ENCODE measurements around the gene WNT10A. TPM values are rescaled to one million over a fixed set of nuclear protein-coding genes. Genes with fewer than 3 reads are reported as not detected.
"Not testable (repeated sequence)": the region's sequence is repeated elsewhere in the genome, so short reads cannot be mapped to it uniquely, and the experiment has no call there.

Gene WNT10A
- total and polyA plus RNA-seq, 2 donors (not counting 1 experiment from before 2014, with no cell fraction given) = 15.2 to 36.6 TPM

GRCh38 chr2:218927422-218927821 lies 46.8 kb downstream of the WNT10A start:
- ChIA-PET POLR2A (no interaction called here), CTCF (interaction anchor here (1.2 kb wide), 1 partner anchor 231 kb away, joined by 3 read pairs; no protein-coding TSS in a partner anchor)
- H3K4me2 ChIP-seq (replicated peaks; ENCODE audit: low read depth, low read length, poor library complexity, severe bottlenecking) = no peak overlapping the region
- H3K27me3 ChIP-seq (replicated peaks in 1 of 4; ENCODE audit: control extremely low read depth in 1 of 4, control insufficient read depth in 3 of 4, insufficient read depth in 4 of 4, low read length in 3 of 4) = peaks cover 0 to 7% (median 2%) of the 10 kb centered on the region in 4 experiments
- no peak overlapping the region for H2AFZ ChIP-seq (ENCODE audit: insufficient read depth, low read depth, low read length, poor library complexity, severe bottlenecking)
- H4K20me1 ChIP-seq (ENCODE audit: control insufficient read depth, insufficient read depth, low read length, poor library complexity, severe bottlenecking) = no peaks in the 10 kb centered on the region
- peaks cover 3 to 24% (median 18%) of the 10 kb centered on the region in 3 donors for H3K9me3 ChIP-seq (ENCODE audit: control extremely low read depth in 1 of 3, control insufficient read depth in 2 of 3, insufficient read depth in 1 of 3, low read length in 2 of 3)
- ATAC-seq (ENCODE audit: low read depth) (no peak), DNase-seq (no peak)
- peaks cover 21% of the 10 kb centered on the region for H3K27me3 Mint-ChIP-seq
- intact Hi-C loops (cut with micrococcal nuclease) = no loop called here
- no peaks in the 10 kb centered on the region for H3K36me3 ChIP-seq (replicated peaks in 1 of 2; ENCODE audit: control extremely low read depth in 1 of 2, control insufficient read depth in 1 of 2, extremely low read depth in 1 of 2, insufficient read depth in 2 of 2, low read length in 1 of 2)
- peaks cover under 1% of the 10 kb centered on the region for H3K4me1 Mint-ChIP-seq
- WGBS (ENCODE audit: insufficient coverage) = no CpG with 5 or more reads among the region's 2 CpGs
- H3K9me3 Mint-ChIP-seq (ENCODE audit: insufficient read depth) = peaks cover 10% of the 10 kb centered on the region
- no peak overlapping the region for H3K27ac ChIP-seq (ENCODE audit: low read length in 2 of 2)
- no peak overlapping the region for H3K4me3 Mint-ChIP-seq
- no peak overlapping the region for H3K4me3 ChIP-seq (ENCODE audit: control extremely low read depth in 1 of 5, extremely low read depth in 1 of 5, insufficient read depth in 1 of 5, low read depth in 2 of 5, low read length in 4 of 5)
- TF ChIP-seq, protein P1, sequence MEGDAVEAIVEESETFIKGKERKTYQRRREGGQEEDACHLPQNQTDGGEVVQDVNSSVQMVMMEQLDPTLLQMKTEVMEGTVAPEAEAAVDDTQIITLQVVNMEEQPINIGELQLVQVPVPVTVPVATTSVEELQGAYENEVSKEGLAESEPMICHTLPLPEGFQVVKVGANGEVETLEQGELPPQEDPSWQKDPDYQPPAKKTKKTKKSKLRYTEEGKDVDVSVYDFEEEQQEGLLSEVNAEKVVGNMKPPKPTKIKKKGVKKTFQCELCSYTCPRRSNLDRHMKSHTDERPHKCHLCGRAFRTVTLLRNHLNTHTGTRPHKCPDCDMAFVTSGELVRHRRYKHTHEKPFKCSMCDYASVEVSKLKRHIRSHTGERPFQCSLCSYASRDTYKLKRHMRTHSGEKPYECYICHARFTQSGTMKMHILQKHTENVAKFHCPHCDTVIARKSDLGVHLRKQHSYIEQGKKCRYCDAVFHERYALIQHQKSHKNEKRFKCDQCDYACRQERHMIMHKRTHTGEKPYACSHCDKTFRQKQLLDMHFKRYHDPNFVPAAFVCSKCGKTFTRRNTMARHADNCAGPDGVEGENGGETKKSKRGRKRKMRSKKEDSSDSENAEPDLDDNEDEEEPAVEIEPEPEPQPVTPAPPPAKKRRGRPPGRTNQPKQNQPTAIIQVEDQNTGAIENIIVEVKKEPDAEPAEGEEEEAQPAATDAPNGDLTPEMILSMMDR (IDR thresholded peaks at IDR 0.05) = no peak
- no peak for TF ChIP-seq EZH2 (IDR thresholded peaks at IDR 0.05; ENCODE audit: borderline replicate concordance, insufficient read depth, low read depth, low read length, poor library complexity, severe bottlenecking)
- H3K4me1 ChIP-seq (ENCODE audit: control insufficient read depth in 2 of 2, insufficient read depth in 2 of 2, low read length in 2 of 2) = peaks cover 0 to under 1% of the 10 kb centered on the region in 2 donors
- H3K27ac Mint-ChIP-seq = no peak overlapping the region
- H3K9ac ChIP-seq (ENCODE audit: low read length) = no peak overlapping the region
- H3K79me2 ChIP-seq (ENCODE audit: control insufficient read depth, insufficient read depth, low read length) = no peaks in the 10 kb centered on the region

- Histone ChIP-seq H3K36me3 (replicated peaks in 1 of 2; ENCODE audit: control extremely low read depth in 1 of 2, control insufficient read depth in 1 of 2, extremely low read depth in 1 of 2, insufficient read depth in 2 of 2, low read length in 1 of 2) (no peaks in the 10 kb centered on the region), H3K9ac (ENCODE audit: low read length) (no peak overlapping the region), H3K27ac (ENCODE audit: low read length in 2 of 2) (no peak overlapping the region), H3K27me3 (replicated peaks in 1 of 4; ENCODE audit: control extremely low read depth in 1 of 4, control insufficient read depth in 3 of 4, insufficient read depth in 4 of 4, low read length in 3 of 4) (peaks cover 0 to 7% (median 2%) of the 10 kb centered on the region in 4 experiments), H3K79me2 (ENCODE audit: control insufficient read depth, insufficient read depth, low read length) (no peaks in the 10 kb centered on the region), H3K4me2 (replicated peaks; ENCODE audit: low read depth, low read length, poor library complexity, severe bottlenecking) (no peak overlapping the region), H3K9me3 (ENCODE audit: control extremely low read depth in 1 of 3, control insufficient read depth in 2 of 3, insufficient read depth in 1 of 3, low read length in 2 of 3) (peaks cover 3 to 20% (median 18%) of the 10 kb centered on the region in 3 donors), H3K4me3 (ENCODE audit: control extremely low read depth in 1 of 5, extremely low read depth in 1 of 5, insufficient read depth in 1 of 5, low read depth in 2 of 5, low read length in 4 of 5) (no peak overlapping the region), H2AFZ (ENCODE audit: insufficient read depth, low read depth, low read length, poor library complexity, severe bottlenecking) (no peak overlapping the region), H4K20me1 (ENCODE audit: control insufficient read depth, insufficient read depth, low read length, poor library complexity, severe bottlenecking) (no peaks in the 10 kb centered on the region), H3K4me1 (ENCODE audit: control insufficient read depth in 2 of 2, insufficient read depth in 2 of 2, low read length in 2 of 2) (no peaks in the 10 kb centered on the region)
- Mint-ChIP-seq H3K9me3 (ENCODE audit: insufficient read depth) (peaks cover 7% of the 10 kb centered on the region), H3K27me3 (peaks cover 25% of the 10 kb centered on the region), H3K4me3 (no peak overlapping the region), H3K4me1 (no peaks in the 10 kb centered on the region), H3K27ac (no peak overlapping the region)
- 85% methylated on average over 2 of the region's 4 CpGs for WGBS (ENCODE audit: insufficient coverage)
- TF ChIP-seq, protein P1 (IDR thresholded peaks at IDR 0.05) = no peak
- TF ChIP-seq EZH2 (IDR thresholded peaks at IDR 0.05; ENCODE audit: borderline replicate concordance, insufficient read depth, low read depth, low read length, poor library complexity, severe bottlenecking) = no peak
- ChIA-PET POLR2A (no interaction called here), CTCF (no interaction called here)
- DNase-seq = no peak
- ATAC-seq (ENCODE audit: low read depth) = no peak
- intact Hi-C loops (cut with micrococcal nuclease) = no loop called here
Observed at GRCh38 chr2:218927876-218928275, 47.2 kb downstream of the WNT10A start.

- H3K4me3 Mint-ChIP-seq; CTCF ChIA-PET; H3K4me1 ChIP-seq (ENCODE audit: control insufficient read depth in 2 of 2, insufficient read depth in 2 of 2, low read length in 2 of 2); H3K9me3 ChIP-seq (ENCODE audit: control extremely low read depth in 1 of 3, control insufficient read depth in 2 of 3, insufficient read depth in 1 of 3, low read length in 2 of 3); H3K27me3 ChIP-seq (replicated peaks in 1 of 4; ENCODE audit: control extremely low read depth in 1 of 4, control insufficient read depth in 3 of 4, insufficient read depth in 4 of 4, low read length in 3 of 4); intact Hi-C loops (cut with micrococcal nuclease); H3K4me3 ChIP-seq (ENCODE audit: control extremely low read depth in 1 of 5, extremely low read depth in 1 of 5, insufficient read depth in 1 of 5, low read depth in 2 of 5, low read length in 4 of 5); H3K27ac ChIP-seq (ENCODE audit: low read length in 2 of 2); H3K36me3 ChIP-seq (replicated peaks in 1 of 2; ENCODE audit: control extremely low read depth in 1 of 2, control insufficient read depth in 1 of 2, extremely low read depth in 1 of 2, insufficient read depth in 2 of 2, low read length in 1 of 2); H3K27ac Mint-ChIP-seq; POLR2A ChIA-PET; H3K79me2 ChIP-seq (ENCODE audit: control insufficient read depth, insufficient read depth, low read length); H3K9ac ChIP-seq (ENCODE audit: low read length); H3K9me3 Mint-ChIP-seq (ENCODE audit: insufficient read depth); DNase-seq; H3K4me2 ChIP-seq (replicated peaks; ENCODE audit: low read depth, low read length, poor library complexity, severe bottlenecking); H2AFZ ChIP-seq (ENCODE audit: insufficient read depth, low read depth, low read length, poor library complexity, severe bottlenecking); ATAC-seq (ENCODE audit: low read depth); H4K20me1 ChIP-seq (ENCODE audit: control insufficient read depth, insufficient read depth, low read length, poor library complexity, severe bottlenecking); H3K4me1 Mint-ChIP-seq: not testable (repeated sequence)
- 97% methylated on average over 3 of the region's 10 CpGs for WGBS (ENCODE audit: insufficient coverage)
- peaks cover 27% of the 10 kb centered on the region for H3K27me3 Mint-ChIP-seq
Observed at GRCh38 chr2:218930488-218930887, 49.8 kb downstream of the WNT10A start.
